Activated CD4-positive, alpha-beta T cell treated with anti-CD3 and anti-CD28 coated beads for 36 hours (primary cell): ENCODE data around the gene DMRTA1. TPM values are rescaled to one million over a fixed set of nuclear protein-coding genes. Genes with fewer than 3 reads are reported as not detected.

ENCODE experiments used
- ATAC-seq: fragments of 200-7000 bp; cut with Tn5 transposase; one replicate; pipeline ENCODE4 v1.10.0; 2021; ENCODE audit warnings: mild to moderate bottlenecking, moderate library complexity
- CTCF ChIA-PET: fragments of 350-600 bp; sonication (Branson Sonifier 250); formaldehyde crosslinking; loops from one replicate; lab custom pipeline; 2021; ENCODE audit warnings: antibody characterized with exemption; lab: Charles Lee
- POLR2A ChIA-PET: fragments of 350-600 bp; sonication (Branson Sonifier 250); formaldehyde crosslinking; loops from one replicate; lab custom pipeline; 2021; ENCODE audit warnings: antibody characterized with exemption, inconsistent platforms; lab: Charles Lee
- DNase-seq: peaks from one replicate; pipeline ENCODE4 v3.0.0-alpha.2; 2020
- H3K27ac Mint-ChIP-seq: one replicate; pipeline ENCODE4 v1.8.0; 2021; ENCODE audit warnings: mixed read lengths
- H3K27me3 Mint-ChIP-seq: one replicate; pipeline ENCODE4 v1.8.0; 2021; ENCODE audit warnings: mixed read lengths
- H3K36me3 Mint-ChIP-seq: one replicate; pipeline ENCODE4 v1.8.0; 2021; ENCODE audit warnings: low read depth, mixed read lengths
- H3K4me1 Mint-ChIP-seq: one replicate; pipeline ENCODE4 v1.8.0; 2021; ENCODE audit warnings: mixed read lengths
- H3K4me3 Mint-ChIP-seq: one replicate; pipeline ENCODE4 v1.8.0; 2021; ENCODE audit warnings: mild to moderate bottlenecking, moderate library complexity, mixed read lengths
- H3K9me3 Mint-ChIP-seq: one replicate; pipeline ENCODE4 v1.8.0; 2021; ENCODE audit warnings: low read depth, mixed read lengths
- intact Hi-C, 2 experiments: fragments of 100-400 bp; cut with DNase I in 1 of 2; cut with micrococcal nuclease in 1 of 2; formaldehyde crosslinking; loops; one replicate each; pipeline versions ENCODE4 v1.14.2 to v1.15.1; 2022 to 2024; cut with DNase I, micrococcal nuclease
- total RNA-seq, 2 experiments: library from RNA; stranded (reverse); gene quantifications; one replicate each; pipeline ENCODE4 v1.2.3, GENCODE V29; 2021

The DMRTA1 gene
- total RNA-seq: not detected

GRCh38 chr9:22446589-22446949 is at the start of gene DMRTA1:
TSS of gene DMRTA1 (plus strand) at chr9:22446824. CDS start at chr9:22447066, 242 bp downstream.
- intact Hi-C loops: no loop called here
- H3K4me1 Mint-ChIP-seq: peaks cover 5% of the 10 kb centered on the region
- ATAC-seq: peak; percentile 39
- ChIA-PET CTCF (no interaction called here), POLR2A (no interaction called here)
- peaks cover 41% of the 10 kb centered on the region for H3K27me3 Mint-ChIP-seq
- no peak within 1 kb of the TSS for H3K27ac Mint-ChIP-seq
- no peaks in the 10 kb centered on the region for H3K36me3 Mint-ChIP-seq
- H3K9me3 Mint-ChIP-seq: no peaks in the 10 kb centered on the region
- peak; percentile 17 for DNase-seq
- no peak within 1 kb of the TSS for H3K4me3 Mint-ChIP-seq

- no peak for ATAC-seq
Observed at GRCh38 chr9:22401671-22402070, 45.0 kb upstream of the DMRTA1 start.

GRCh38 chr9:22405869-22406659 is 40.6 kb upstream of the DMRTA1 start:
- Mint-ChIP-seq H3K4me1 (no peaks in the 10 kb centered on the region), H3K9me3 (no peaks in the 10 kb centered on the region), H3K4me3 (no peak overlapping the region), H3K36me3 (no peaks in the 10 kb centered on the region), H3K27ac (no peak overlapping the region), H3K27me3 (peaks cover 4% of the 10 kb centered on the region)
- no peak for ATAC-seq
- ChIA-PET CTCF (interaction anchor here (0.6 to 1.2 kb wide), 2 partner anchors 10 to 410 kb away, joined by 3 to 5 read pairs; no protein-coding TSS in a partner anchor), POLR2A (no interaction called here)
- DNase-seq: no peak
- intact Hi-C loops: no loop called here

More at GRCh38 chr9:22401671-22402070, 45.0 kb upstream of the DMRTA1 start:
- no peak overlapping the region for H3K4me3 Mint-ChIP-seq
- intact Hi-C loops: no loop called here
- CTCF ChIA-PET: no interaction called here
- H3K27ac Mint-ChIP-seq: no peak overlapping the region
- DNase-seq: no peak
- H3K4me1 Mint-ChIP-seq: no peaks in the 10 kb centered on the region
- no peaks in the 10 kb centered on the region for H3K36me3 Mint-ChIP-seq
- H3K9me3 Mint-ChIP-seq: no peaks in the 10 kb centered on the region
- peaks cover 4% of the 10 kb centered on the region for H3K27me3 Mint-ChIP-seq
- POLR2A ChIA-PET: no interaction called here

GRCh38 chr9:22413884-22414283 is 32.7 kb upstream of the DMRTA1 start:
- no peaks in the 10 kb centered on the region for H3K4me1 Mint-ChIP-seq
- no peaks in the 10 kb centered on the region for H3K9me3 Mint-ChIP-seq
- ChIA-PET CTCF (no interaction called here), POLR2A (no interaction called here)
- ATAC-seq (no peak), DNase-seq (no peak)
- H3K27me3 Mint-ChIP-seq: no peaks in the 10 kb centered on the region
- no peak overlapping the region for H3K27ac Mint-ChIP-seq
- no peak overlapping the region for H3K4me3 Mint-ChIP-seq
- intact Hi-C loops: no loop called here
- H3K36me3 Mint-ChIP-seq: no peaks in the 10 kb centered on the region

GRCh38 chr9:22415941-22416691 is 30.5 kb upstream of the DMRTA1 start:
- H3K36me3 Mint-ChIP-seq: no peaks in the 10 kb centered on the region
- CTCF ChIA-PET: no interaction called here
- no peak overlapping the region for H3K27ac Mint-ChIP-seq
- H3K4me1 Mint-ChIP-seq: no peaks in the 10 kb centered on the region
- POLR2A ChIA-PET: no interaction called here
- no peaks in the 10 kb centered on the region for H3K27me3 Mint-ChIP-seq
- intact Hi-C loops: no loop called here
- no peak for DNase-seq
- no peaks in the 10 kb centered on the region for H3K9me3 Mint-ChIP-seq
- H3K4me3 Mint-ChIP-seq: no peak overlapping the region
- ATAC-seq: no peak

- intact Hi-C loops: no loop called here
- no peaks in the 10 kb centered on the region for H3K4me1 Mint-ChIP-seq
- no peak overlapping the region for H3K27ac Mint-ChIP-seq
- no peak for DNase-seq
- ATAC-seq: no peak
- ChIA-PET POLR2A (no interaction called here), CTCF (no interaction called here)
- no peaks in the 10 kb centered on the region for H3K27me3 Mint-ChIP-seq
- no peak overlapping the region for H3K4me3 Mint-ChIP-seq
- no peaks in the 10 kb centered on the region for H3K36me3 Mint-ChIP-seq
- no peaks in the 10 kb centered on the region for H3K9me3 Mint-ChIP-seq
Observed at GRCh38 chr9:22416692-22417060, 29.9 kb upstream of the DMRTA1 start.

GRCh38 chr9:22423566-22423965 is 23.1 kb upstream of the DMRTA1 start:
- no peak overlapping the region for H3K4me3 Mint-ChIP-seq
- peaks cover 7% of the 10 kb centered on the region for H3K27me3 Mint-ChIP-seq
- CTCF ChIA-PET: no interaction called here
- POLR2A ChIA-PET: no interaction called here
- no peaks in the 10 kb centered on the region for H3K36me3 Mint-ChIP-seq
- intact Hi-C loops: no loop called here
- DNase-seq (no peak), ATAC-seq (no peak)
- no peaks in the 10 kb centered on the region for H3K9me3 Mint-ChIP-seq
- no peak overlapping the region for H3K27ac Mint-ChIP-seq
- no peaks in the 10 kb centered on the region for H3K4me1 Mint-ChIP-seq

- intact Hi-C loops: no loop called here
- Mint-ChIP-seq H3K4me3 (no peak overlapping the region), H3K36me3 (no peaks in the 10 kb centered on the region), H3K4me1 (no peaks in the 10 kb centered on the region), H3K27ac (no peak overlapping the region), H3K27me3 (peaks cover 7% of the 10 kb centered on the region), H3K9me3 (no peaks in the 10 kb centered on the region)
- no peak for DNase-seq
- ChIA-PET CTCF (no interaction called here), POLR2A (no interaction called here)
- no peak for ATAC-seq
Observed at GRCh38 chr9:22424616-22425015, 22.0 kb upstream of the DMRTA1 start.

- DNase-seq: no peak
- no peak overlapping the region for H3K27ac Mint-ChIP-seq
- intact Hi-C loops: no loop called here
- ChIA-PET CTCF (no interaction called here), POLR2A (no interaction called here)
- H3K9me3 Mint-ChIP-seq: no peaks in the 10 kb centered on the region
- no peaks in the 10 kb centered on the region for H3K36me3 Mint-ChIP-seq
- ATAC-seq: no peak
- no peaks in the 10 kb centered on the region for H3K4me1 Mint-ChIP-seq
- H3K4me3 Mint-ChIP-seq: no peak overlapping the region
- H3K27me3 Mint-ChIP-seq: peaks cover 7% of the 10 kb centered on the region
Observed at GRCh38 chr9:22425551-22425950, 21.1 kb upstream of the DMRTA1 start.

GRCh38 chr9:22427226-22427880 is 19.3 kb upstream of the DMRTA1 start:
- Mint-ChIP-seq H3K4me1 (no peaks in the 10 kb centered on the region), H3K27ac (no peak overlapping the region), H3K4me3 (no peak overlapping the region), H3K36me3 (no peaks in the 10 kb centered on the region), H3K27me3 (peaks cover 7% of the 10 kb centered on the region), H3K9me3 (no peaks in the 10 kb centered on the region)
- intact Hi-C loops: no loop called here
- ChIA-PET CTCF (interaction anchor here (0.8 kb wide), 1 partner anchor 322 kb away, joined by 3 read pairs; no protein-coding TSS in a partner anchor), POLR2A (no interaction called here)
- ATAC-seq: no peak
- no peak for DNase-seq

GRCh38 chr9:22433691-22434090 is 12.9 kb upstream of the DMRTA1 start:
- H3K27me3 Mint-ChIP-seq: peaks cover 4% of the 10 kb centered on the region
- no peaks in the 10 kb centered on the region for H3K4me1 Mint-ChIP-seq
- H3K27ac Mint-ChIP-seq: no peak overlapping the region
- H3K9me3 Mint-ChIP-seq: no peaks in the 10 kb centered on the region
- DNase-seq: no peak
- ChIA-PET CTCF (interaction anchor here (1.0 kb wide), 1 partner anchor 19 kb away, joined by 3 read pairs; no protein-coding TSS in a partner anchor), POLR2A (no interaction called here)
- intact Hi-C loops: no loop called here
- H3K36me3 Mint-ChIP-seq: no peaks in the 10 kb centered on the region
- no peak overlapping the region for H3K4me3 Mint-ChIP-seq
- no peak for ATAC-seq
